Neural progenitor cell (in vitro differentiated cells): ENCODE results near the gene BLVRA. TPM values are rescaled to one million over a fixed set of nuclear protein-coding genes. Genes with fewer than 3 reads are reported as not detected.

Experiments
- DNase-seq: peaks from one replicate; pipeline ENCODE4 v3.0.0-alpha.2; 2016; ENCODE audit warnings: low spot score
- H2AFZ ChIP-seq: fragments of 200-600 bp; sonication (generic); replicated peaks from 2 replicates; pipeline ENCODE4 v1.6.1; 2016; ENCODE audit warnings: antibody characterized with exemption
- H3F3A ChIP-seq: fragments of 200-600 bp; sonication (generic); 2 replicates; pipeline ENCODE4 v1.6.1; 2016; ENCODE audit warnings: antibody characterized with exemption, low read depth
- H3K27ac ChIP-seq: fragments of 200-600 bp; sonication (generic); 2 replicates; pipeline ENCODE4 v1.5.1; 2016; ENCODE audit warnings: mild to moderate bottlenecking
- H3K27me3 ChIP-seq: fragments of 200-600 bp; sonication (generic); 2 replicates; pipeline ENCODE4 v1.6.1; 2016; ENCODE audit warnings: mild to moderate bottlenecking, moderate library complexity
- H3K36me3 ChIP-seq: fragments of 200-600 bp; sonication (generic); 2 replicates; pipeline ENCODE4 v1.5.1; 2016
- H3K4me1 ChIP-seq: fragments of 200-600 bp; sonication (generic); 2 replicates; pipeline ENCODE4 v1.6.1; 2016; ENCODE audit warnings: mixed run types
- H3K4me2 ChIP-seq: fragments of 200-600 bp; sonication (generic); 2 replicates; pipeline ENCODE4 v1.6.1; 2016
- H3K4me3 ChIP-seq: fragments of 200-600 bp; sonication (generic); 2 replicates; pipeline ENCODE4 v1.5.1; 2016
- H3K79me2 ChIP-seq: fragments of 200-600 bp; sonication (generic); 2 replicates; pipeline ENCODE4 v1.6.1; 2016; ENCODE audit warnings: low read depth
- H3K9ac ChIP-seq: fragments of 200-600 bp; sonication (generic); 2 replicates; pipeline ENCODE4 v1.6.1; 2016
- H3K9me3 ChIP-seq: fragments of 200-600 bp; sonication (generic); 2 replicates; pipeline ENCODE4 v1.5.1; 2016; ENCODE audit warnings: low read depth
- H4K20me1 ChIP-seq: fragments of 200-600 bp; sonication (generic); 2 replicates; pipeline ENCODE4 v1.6.1; 2016; ENCODE audit warnings: low read depth
- H3K27ac Mint-ChIP-seq: 3 replicates; pipeline ENCODE4 v1.8.0; 2021; ENCODE audit warnings: mixed read lengths
- H3K27me3 Mint-ChIP-seq: 2 replicates; pipeline ENCODE4 v1.8.0; 2022; ENCODE audit warnings: low read depth, mild to moderate bottlenecking, inconsistent platforms, moderate library complexity, mixed read lengths; ENCODE audit not compliant: insufficient read depth
- H3K36me3 Mint-ChIP-seq: 3 replicates; pipeline ENCODE4 v1.8.0; 2021; ENCODE audit warnings: mixed read lengths
- H3K4me1 Mint-ChIP-seq: 3 replicates; pipeline ENCODE4 v1.8.0; 2021; ENCODE audit warnings: mixed read lengths
- H3K4me3 Mint-ChIP-seq: 3 replicates; pipeline ENCODE4 v1.8.0; 2021; ENCODE audit warnings: mild to moderate bottlenecking, moderate library complexity, mixed read lengths
- H3K9me3 Mint-ChIP-seq: 3 replicates; pipeline ENCODE4 v1.8.0; 2020; ENCODE audit warnings: mixed read lengths
- EZH2 ChIP-seq: fragments of 200-600 bp; sonication (generic); IDR thresholded peaks from 2 replicates; pipeline ENCODE4 v1.6.1; 2017; ENCODE audit warnings: antibody characterized with exemption, mild to moderate bottlenecking, moderate library complexity
- EZH2phosphoT487 ChIP-seq: fragments of 200-600 bp; sonication (generic); IDR thresholded peaks from 2 replicates; pipeline ENCODE4 v1.6.1; 2017; ENCODE audit warnings: antibody characterized with exemption
- total RNA-seq: library from RNA; depleted of rRNA; stranded (reverse); fragments of >200 nt; gene quantifications from 2 replicates; pipeline ENCODE4 v1.2.3, GENCODE V29; 2015; ENCODE audit warnings: low replicate concordance
- TF ChIP-seq, protein P1 (sequence below): fragments of 200-600 bp; sonication (generic); IDR thresholded peaks from 2 replicates; pipeline ENCODE4 v1.5.1; 2017; ENCODE audit warnings: antibody characterized with exemption, mild to moderate bottlenecking

The BLVRA gene
- total RNA-seq, 1 donor from 2014 or later = 27.9 TPM

DNA sequence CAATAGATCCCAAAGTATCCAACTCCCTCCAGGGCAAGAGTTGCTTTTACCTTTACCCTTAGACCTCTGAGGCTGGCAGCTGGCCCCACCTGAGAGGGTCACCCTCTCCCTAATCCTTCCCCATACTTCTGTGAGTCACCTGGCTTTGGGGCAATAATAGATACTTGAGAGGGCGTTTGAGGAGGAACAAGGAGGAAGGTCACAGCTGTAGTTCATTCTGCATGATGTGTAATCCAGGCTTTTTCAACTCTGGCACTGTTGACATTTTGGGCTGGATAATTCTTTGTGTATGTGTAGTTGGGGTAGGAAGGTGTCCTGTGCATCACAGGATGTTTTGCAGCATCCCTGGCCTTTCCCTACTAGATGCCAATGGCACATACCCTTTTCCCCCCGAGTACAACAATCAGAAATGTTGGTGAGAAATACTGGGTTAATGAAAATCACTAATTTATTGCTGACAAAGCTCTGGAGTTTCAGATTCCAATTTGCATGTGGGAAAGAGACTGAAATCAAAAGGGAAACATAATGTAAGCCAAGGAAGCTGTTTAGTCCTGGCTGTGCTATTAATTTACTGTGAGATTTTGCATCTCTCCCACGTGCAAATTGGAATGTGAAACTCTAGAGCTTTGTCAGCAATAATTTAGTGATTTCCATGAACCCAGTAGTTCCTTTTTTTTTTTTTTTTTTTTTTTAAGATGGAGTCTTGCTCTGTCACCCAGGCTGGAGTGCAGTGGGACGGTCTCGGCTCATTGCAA, 3.6 kb downstream of the BLVRA start:
- Mint-ChIP-seq H3K9me3 (no peaks in the 10 kb centered on the region), H3K4me1 (peaks cover 29% of the 10 kb centered on the region), H3K4me3 (no peak overlapping the region), H3K36me3 (no peaks in the 10 kb centered on the region), H3K27ac (no peak overlapping the region), H3K27me3 (peaks cover 10% of the 10 kb centered on the region)
- peaks cover 4% of the 10 kb centered on the region for H4K20me1 ChIP-seq
- no peak overlapping the region for H3K9ac ChIP-seq
- no peak overlapping the region for H2AFZ ChIP-seq
- TF ChIP-seq EZH2phosphoT487 = no peak
- TF ChIP-seq, protein P1, sequence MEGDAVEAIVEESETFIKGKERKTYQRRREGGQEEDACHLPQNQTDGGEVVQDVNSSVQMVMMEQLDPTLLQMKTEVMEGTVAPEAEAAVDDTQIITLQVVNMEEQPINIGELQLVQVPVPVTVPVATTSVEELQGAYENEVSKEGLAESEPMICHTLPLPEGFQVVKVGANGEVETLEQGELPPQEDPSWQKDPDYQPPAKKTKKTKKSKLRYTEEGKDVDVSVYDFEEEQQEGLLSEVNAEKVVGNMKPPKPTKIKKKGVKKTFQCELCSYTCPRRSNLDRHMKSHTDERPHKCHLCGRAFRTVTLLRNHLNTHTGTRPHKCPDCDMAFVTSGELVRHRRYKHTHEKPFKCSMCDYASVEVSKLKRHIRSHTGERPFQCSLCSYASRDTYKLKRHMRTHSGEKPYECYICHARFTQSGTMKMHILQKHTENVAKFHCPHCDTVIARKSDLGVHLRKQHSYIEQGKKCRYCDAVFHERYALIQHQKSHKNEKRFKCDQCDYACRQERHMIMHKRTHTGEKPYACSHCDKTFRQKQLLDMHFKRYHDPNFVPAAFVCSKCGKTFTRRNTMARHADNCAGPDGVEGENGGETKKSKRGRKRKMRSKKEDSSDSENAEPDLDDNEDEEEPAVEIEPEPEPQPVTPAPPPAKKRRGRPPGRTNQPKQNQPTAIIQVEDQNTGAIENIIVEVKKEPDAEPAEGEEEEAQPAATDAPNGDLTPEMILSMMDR = no peak
- TF ChIP-seq EZH2 = no peak
- peaks cover 11% of the 10 kb centered on the region for H3K4me1 ChIP-seq
- no peak overlapping the region for H3K27ac ChIP-seq
- DNase-seq = no peak
- H3K79me2 ChIP-seq = peaks cover 5% of the 10 kb centered on the region
- no peak overlapping the region for H3K4me2 ChIP-seq
- peaks cover 34% of the 10 kb centered on the region for H3K27me3 ChIP-seq
- no peaks in the 10 kb centered on the region for H3K36me3 ChIP-seq
- H3K9me3 ChIP-seq = no peaks in the 10 kb centered on the region
- H3F3A ChIP-seq = peaks cover 18% of the 10 kb centered on the region
- no peak overlapping the region for H3K4me3 ChIP-seq

DNA sequence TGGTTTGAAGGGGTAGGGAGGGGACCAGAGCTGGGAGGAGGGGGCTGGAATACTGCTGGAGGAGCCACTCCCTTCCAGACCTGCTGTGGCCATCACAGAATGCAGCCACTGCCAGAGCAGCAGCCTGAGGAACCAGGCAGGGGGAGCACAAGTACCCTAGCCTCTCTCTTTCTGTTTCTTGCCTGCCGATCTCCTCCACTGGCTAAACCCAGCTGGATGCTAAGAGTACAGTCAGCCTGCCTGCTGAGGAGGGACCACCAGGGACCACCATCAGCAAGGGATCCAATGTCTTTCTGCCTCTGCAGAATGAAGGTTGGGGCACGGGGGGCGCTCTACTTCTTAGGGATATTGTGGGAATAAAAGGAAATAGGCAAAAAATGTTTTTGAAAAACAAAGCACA, 4.7 kb downstream of the BLVRA start:
- Histone ChIP-seq H3K79me2 (peaks cover 5% of the 10 kb centered on the region), H3K4me3 (no peak overlapping the region), H3K4me1 (peaks cover 11% of the 10 kb centered on the region), H3K27ac (no peak overlapping the region), H3K9ac (no peak overlapping the region), H2AFZ (no peak overlapping the region), H3K27me3 (peaks cover 23% of the 10 kb centered on the region), H3K9me3 (no peaks in the 10 kb centered on the region), H3K36me3 (no peaks in the 10 kb centered on the region), H3K4me2 (no peak overlapping the region), H3F3A (peaks cover 7% of the 10 kb centered on the region), H4K20me1 (peaks cover 4% of the 10 kb centered on the region)
- no peak overlapping the region for H3K4me3 Mint-ChIP-seq
- H3K36me3 Mint-ChIP-seq = no peaks in the 10 kb centered on the region
- H3K9me3 Mint-ChIP-seq = no peaks in the 10 kb centered on the region
- peaks cover 32% of the 10 kb centered on the region for H3K4me1 Mint-ChIP-seq
- TF ChIP-seq EZH2 = no peak
- TF ChIP-seq, protein P1 = peak; percentile 14
- H3K27ac Mint-ChIP-seq = no peak overlapping the region
- peaks cover 2% of the 10 kb centered on the region for H3K27me3 Mint-ChIP-seq
- DNase-seq = peak; percentile 42

DNA sequence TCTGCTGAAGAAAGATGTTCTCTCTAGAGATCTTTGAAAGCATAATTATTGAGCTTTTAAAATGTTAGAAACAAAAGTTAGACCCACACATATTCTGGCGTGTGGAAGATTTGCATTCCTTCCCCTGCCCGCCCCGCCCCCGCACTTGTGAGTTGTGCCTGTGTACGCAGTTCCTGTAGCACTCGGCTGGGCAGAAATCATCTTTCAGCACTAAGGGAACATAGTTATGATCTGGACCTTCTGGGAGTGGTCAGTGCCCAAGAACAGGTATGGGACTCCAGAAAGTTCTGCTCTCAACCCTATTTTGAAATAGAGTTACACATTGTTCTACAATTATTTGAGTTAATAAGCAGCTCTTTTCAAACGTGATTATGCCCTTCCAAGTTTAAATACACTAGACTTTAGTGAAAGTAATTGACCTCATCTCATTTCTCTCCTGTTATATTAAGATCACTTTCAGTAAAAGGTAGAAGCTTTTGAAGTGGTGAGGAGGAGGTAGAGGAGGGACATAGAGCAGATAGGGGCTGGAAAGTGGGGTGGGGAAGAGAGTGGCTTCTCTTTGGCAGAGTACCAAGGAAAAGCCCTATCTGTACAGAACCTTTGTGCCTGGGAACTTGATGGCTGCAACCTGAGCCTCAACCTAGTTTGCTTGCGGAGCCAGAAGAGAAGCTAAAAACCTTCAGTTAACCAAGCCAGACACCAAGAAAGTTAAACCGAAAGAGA, 5.7 kb downstream of the BLVRA start:
- DNase-seq = no peak

More for the DNA sequence above, 5.7 kb downstream of the BLVRA start:
- Histone ChIP-seq H2AFZ (no peak overlapping the region), H3K9me3 (no peaks in the 10 kb centered on the region), H3K9ac (no peak overlapping the region), H4K20me1 (peaks cover 4% of the 10 kb centered on the region), H3K27me3 (peaks cover 15% of the 10 kb centered on the region), H3K4me1 (peaks cover 9% of the 10 kb centered on the region), H3K79me2 (peaks cover 5% of the 10 kb centered on the region), H3K4me3 (no peak overlapping the region), H3K36me3 (no peaks in the 10 kb centered on the region), H3K27ac (no peak overlapping the region), H3K4me2 (no peak overlapping the region), H3F3A (peaks cover 3% of the 10 kb centered on the region)
- Mint-ChIP-seq H3K36me3 (no peaks in the 10 kb centered on the region), H3K4me1 (peaks cover 32% of the 10 kb centered on the region), H3K27ac (no peak overlapping the region), H3K9me3 (no peaks in the 10 kb centered on the region), H3K27me3 (no peaks in the 10 kb centered on the region), H3K4me3 (no peak overlapping the region)
- TF ChIP-seq, protein P1 = no peak
- TF ChIP-seq EZH2phosphoT487 = no peak
- TF ChIP-seq EZH2 = no peak
